HL-60 (cell line): ENCODE results near the gene GABRA4.
A peak's percentile ranks its signal among the peaks of the same experiment; 100 is the strongest.

Source experiments
- SPI1 ChIP-seq: IDR thresholded peaks from 2 replicates; pipeline ENCODE4 v1.6.1; 2012; ENCODE audit warnings: low read depth, mild to moderate bottlenecking, borderline replicate concordance
- TF ChIP-seq, protein P1 (sequence below): IDR thresholded peaks from one replicate; pipeline ENCODE4 v1.5.1; 2011; ENCODE audit warnings: low read length, control low read depth, inconsistent platforms; ENCODE audit not compliant: insufficient read depth

DNA sequence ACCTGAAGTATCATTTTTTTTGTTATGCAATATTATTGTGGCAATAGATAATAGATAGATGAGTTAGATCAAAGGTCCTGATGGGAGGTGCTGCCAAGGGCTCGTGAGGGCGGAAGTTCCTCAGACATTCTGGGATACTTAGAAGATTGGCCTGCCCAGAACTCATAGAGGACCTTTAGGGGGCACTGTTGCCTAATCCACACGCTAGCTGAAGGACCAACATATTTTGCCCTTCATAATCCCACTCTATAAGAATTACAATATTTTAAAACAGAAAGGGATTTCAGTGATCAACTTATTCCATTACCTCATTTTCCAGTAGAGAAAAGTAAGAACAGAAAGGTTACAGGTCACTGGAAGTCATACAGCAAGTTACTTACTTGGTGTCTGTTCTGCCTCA is 61.4 kb downstream of the GABRA4 start:
- TF ChIP-seq, protein P1, sequence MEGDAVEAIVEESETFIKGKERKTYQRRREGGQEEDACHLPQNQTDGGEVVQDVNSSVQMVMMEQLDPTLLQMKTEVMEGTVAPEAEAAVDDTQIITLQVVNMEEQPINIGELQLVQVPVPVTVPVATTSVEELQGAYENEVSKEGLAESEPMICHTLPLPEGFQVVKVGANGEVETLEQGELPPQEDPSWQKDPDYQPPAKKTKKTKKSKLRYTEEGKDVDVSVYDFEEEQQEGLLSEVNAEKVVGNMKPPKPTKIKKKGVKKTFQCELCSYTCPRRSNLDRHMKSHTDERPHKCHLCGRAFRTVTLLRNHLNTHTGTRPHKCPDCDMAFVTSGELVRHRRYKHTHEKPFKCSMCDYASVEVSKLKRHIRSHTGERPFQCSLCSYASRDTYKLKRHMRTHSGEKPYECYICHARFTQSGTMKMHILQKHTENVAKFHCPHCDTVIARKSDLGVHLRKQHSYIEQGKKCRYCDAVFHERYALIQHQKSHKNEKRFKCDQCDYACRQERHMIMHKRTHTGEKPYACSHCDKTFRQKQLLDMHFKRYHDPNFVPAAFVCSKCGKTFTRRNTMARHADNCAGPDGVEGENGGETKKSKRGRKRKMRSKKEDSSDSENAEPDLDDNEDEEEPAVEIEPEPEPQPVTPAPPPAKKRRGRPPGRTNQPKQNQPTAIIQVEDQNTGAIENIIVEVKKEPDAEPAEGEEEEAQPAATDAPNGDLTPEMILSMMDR, result peak; percentile 25
- TF ChIP-seq SPI1, result no peak
